VCaP (cell line): Measurements from ENCODE around the gene CAPN15.

Source experiments
- H3K27ac ChIP-seq: fragments of 450-650 bp; 2 replicates; pipeline ENCODE4 v1.5.1; 2017
- CTCF ChIP-seq: fragments of 450-650 bp; conservative IDR thresholded peaks from 2 replicates; pipeline ENCODE4 v1.5.1; 2017; ENCODE audit warnings: mild to moderate bottlenecking, moderate library complexity

The CAPN15 gene

GRCh38 chr16:598823-599739 lies 71.6 kb downstream of the CAPN15 start:
- H3K27ac ChIP-seq, result no peak overlapping the region
- TF ChIP-seq CTCF, result no peak

GRCh38 chr16:600781-601180 lies 73.3 kb downstream of the CAPN15 start:
- no peak overlapping the region for H3K27ac ChIP-seq
- TF ChIP-seq CTCF, result peak; percentile 48

- no peak for TF ChIP-seq CTCF
- H3K27ac ChIP-seq, result no peak overlapping the region
These were observed 76.4 kb downstream of the CAPN15 start for GRCh38 chr16:603933-604332.
